ENCODE measurements around the gene SVOP.

The SVOP gene

GRCh38 chr12:108918960-108919642, 101.8 kb downstream of the SVOP start:
- no peak overlapping the region for H3K4me3 Mint-ChIP-seq
- TF ChIP-seq, protein P1, sequence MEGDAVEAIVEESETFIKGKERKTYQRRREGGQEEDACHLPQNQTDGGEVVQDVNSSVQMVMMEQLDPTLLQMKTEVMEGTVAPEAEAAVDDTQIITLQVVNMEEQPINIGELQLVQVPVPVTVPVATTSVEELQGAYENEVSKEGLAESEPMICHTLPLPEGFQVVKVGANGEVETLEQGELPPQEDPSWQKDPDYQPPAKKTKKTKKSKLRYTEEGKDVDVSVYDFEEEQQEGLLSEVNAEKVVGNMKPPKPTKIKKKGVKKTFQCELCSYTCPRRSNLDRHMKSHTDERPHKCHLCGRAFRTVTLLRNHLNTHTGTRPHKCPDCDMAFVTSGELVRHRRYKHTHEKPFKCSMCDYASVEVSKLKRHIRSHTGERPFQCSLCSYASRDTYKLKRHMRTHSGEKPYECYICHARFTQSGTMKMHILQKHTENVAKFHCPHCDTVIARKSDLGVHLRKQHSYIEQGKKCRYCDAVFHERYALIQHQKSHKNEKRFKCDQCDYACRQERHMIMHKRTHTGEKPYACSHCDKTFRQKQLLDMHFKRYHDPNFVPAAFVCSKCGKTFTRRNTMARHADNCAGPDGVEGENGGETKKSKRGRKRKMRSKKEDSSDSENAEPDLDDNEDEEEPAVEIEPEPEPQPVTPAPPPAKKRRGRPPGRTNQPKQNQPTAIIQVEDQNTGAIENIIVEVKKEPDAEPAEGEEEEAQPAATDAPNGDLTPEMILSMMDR (IDR thresholded peaks at IDR 0.05) = no peak
- H3K27me3 Mint-ChIP-seq (ENCODE audit: low read depth, poor library complexity) = peaks cover 23% of the 10 kb centered on the region
- H3K36me3 Mint-ChIP-seq (ENCODE audit: low read depth) = no peaks in the 10 kb centered on the region
- H3K4me1 Mint-ChIP-seq = no peaks in the 10 kb centered on the region
- DNase-seq = no peak
- no peak overlapping the region for H3K27ac Mint-ChIP-seq
- H3K9me3 Mint-ChIP-seq = no peaks in the 10 kb centered on the region

- Mint-ChIP-seq H3K4me3 (no peak overlapping the region), H3K27me3 (ENCODE audit: low read depth, poor library complexity) (peaks cover 19% of the 10 kb centered on the region), H3K9me3 (no peaks in the 10 kb centered on the region), H3K36me3 (ENCODE audit: low read depth) (no peaks in the 10 kb centered on the region), H3K27ac (no peak overlapping the region), H3K4me1 (no peaks in the 10 kb centered on the region)
- TF ChIP-seq, protein P1 (IDR thresholded peaks at IDR 0.05) = no peak
- no peak for DNase-seq
Measured at GRCh38 chr12:108918206-108918605, 102.7 kb downstream of the SVOP start.

- TF ChIP-seq, protein P1 (IDR thresholded peaks at IDR 0.05) = no peak
- no peaks in the 10 kb centered on the region for H3K36me3 Mint-ChIP-seq (ENCODE audit: low read depth)
- no peaks in the 10 kb centered on the region for H3K4me1 Mint-ChIP-seq
- no peak overlapping the region for H3K27ac Mint-ChIP-seq
- peaks cover 15% of the 10 kb centered on the region for H3K27me3 Mint-ChIP-seq (ENCODE audit: low read depth, poor library complexity)
- DNase-seq = no peak
- no peaks in the 10 kb centered on the region for H3K9me3 Mint-ChIP-seq
- H3K4me3 Mint-ChIP-seq = no peak overlapping the region
Measured at GRCh38 chr12:108916336-108916735, 104.5 kb downstream of the SVOP start.

DNA sequence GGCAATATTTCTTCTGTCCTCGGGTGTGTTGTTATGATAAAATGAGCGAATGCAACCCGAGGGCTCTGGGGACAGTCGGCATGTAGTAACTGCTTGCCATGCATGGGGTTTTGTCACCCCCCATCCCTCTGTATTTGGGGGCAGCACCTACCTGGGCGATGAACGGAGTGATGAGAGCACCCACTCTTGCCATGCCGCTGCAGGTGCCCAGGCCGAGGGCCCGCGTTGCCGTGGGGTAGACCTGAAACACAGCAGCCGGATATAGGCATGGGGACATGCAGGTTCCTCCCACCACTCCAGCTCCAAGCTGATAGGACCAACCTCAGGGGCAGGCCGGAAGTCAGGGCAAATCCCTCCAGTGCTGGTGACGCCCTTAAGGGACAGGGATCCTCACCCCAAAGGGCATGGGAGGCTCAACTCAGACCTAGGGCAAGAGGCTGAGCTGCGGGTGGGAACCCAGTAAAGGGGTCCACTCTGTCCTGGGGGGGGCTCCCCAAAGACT, 105.2 kb downstream of the SVOP start:
- TF ChIP-seq, protein P1 (IDR thresholded peaks at IDR 0.05) = no peak
- H3K4me1 Mint-ChIP-seq = no peaks in the 10 kb centered on the region
- no peak overlapping the region for H3K27ac Mint-ChIP-seq
- H3K9me3 Mint-ChIP-seq = no peaks in the 10 kb centered on the region
- no peak overlapping the region for H3K4me3 Mint-ChIP-seq
- DNase-seq = no peak
- H3K27me3 Mint-ChIP-seq (ENCODE audit: low read depth, poor library complexity) = peaks cover 13% of the 10 kb centered on the region
- H3K36me3 Mint-ChIP-seq (ENCODE audit: low read depth) = no peaks in the 10 kb centered on the region

DNA sequence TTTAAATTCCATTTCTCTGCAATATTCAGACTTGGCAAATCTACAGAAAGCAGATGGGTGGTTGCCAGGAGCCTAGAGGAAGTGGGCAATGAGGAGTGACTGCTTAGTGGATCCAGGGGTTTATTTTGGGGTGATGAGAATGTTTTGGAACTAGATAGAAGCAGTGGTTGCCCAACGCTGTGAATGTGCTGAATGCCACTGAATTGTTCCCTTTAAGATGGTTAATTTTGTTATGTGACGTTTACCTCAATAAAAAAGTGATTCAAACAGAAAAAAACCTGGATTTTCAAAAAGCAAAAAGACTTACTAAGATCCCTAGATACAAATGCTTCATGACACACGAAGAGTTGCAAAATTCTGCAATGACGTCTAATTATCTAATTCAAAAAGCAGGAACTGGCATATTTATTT, 106.7 kb downstream of the SVOP start:
- Mint-ChIP-seq H3K4me1 (no peaks in the 10 kb centered on the region), H3K27ac (no peak overlapping the region), H3K36me3 (ENCODE audit: low read depth) (no peaks in the 10 kb centered on the region), H3K9me3 (no peaks in the 10 kb centered on the region), H3K4me3 (no peak overlapping the region), H3K27me3 (ENCODE audit: low read depth, poor library complexity) (peaks cover 17% of the 10 kb centered on the region)
- TF ChIP-seq, protein P1 (IDR thresholded peaks at IDR 0.05) = no peak
- no peak for DNase-seq

DNA sequence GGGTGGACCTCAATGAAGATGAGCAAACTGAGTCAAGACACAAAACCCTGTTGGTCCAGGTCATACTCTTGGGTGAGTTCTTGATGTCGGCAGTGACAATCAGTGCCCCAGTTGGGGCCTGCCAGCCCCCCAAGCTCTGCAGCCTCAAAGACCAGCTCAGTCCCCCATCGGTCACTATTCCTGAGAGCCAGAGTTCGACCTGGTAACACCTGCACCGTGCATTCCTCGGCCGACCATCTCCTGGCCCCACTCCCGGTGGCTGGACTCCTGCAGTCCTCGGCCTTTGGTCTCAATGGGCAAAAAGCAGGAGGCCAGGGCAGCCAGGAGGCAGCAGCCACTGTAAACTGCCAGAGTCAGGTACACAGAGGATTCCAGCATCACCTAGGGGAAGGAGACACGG, 108.5 kb downstream of the SVOP start:
- TF ChIP-seq, protein P1 (IDR thresholded peaks at IDR 0.05) = no peak
- no peak overlapping the region for H3K27ac Mint-ChIP-seq
- no peak overlapping the region for H3K4me3 Mint-ChIP-seq
- H3K4me1 Mint-ChIP-seq = no peaks in the 10 kb centered on the region
- no peak for DNase-seq
- H3K36me3 Mint-ChIP-seq (ENCODE audit: low read depth) = no peaks in the 10 kb centered on the region
- no peaks in the 10 kb centered on the region for H3K9me3 Mint-ChIP-seq
- peaks cover 23% of the 10 kb centered on the region for H3K27me3 Mint-ChIP-seq (ENCODE audit: low read depth, poor library complexity)

Data from nephron progenitor cell (in vitro differentiated cells).